AG04450 (cell line): ENCODE data around the gene TTC17. TPM values are rescaled to one million over a fixed set of nuclear protein-coding genes. Genes with fewer than 3 reads are reported as not detected.
A peak's percentile ranks its signal among the peaks of the same experiment; 100 is the strongest.

Experiments used
- CTCF ChIA-PET: fragments of 300-600, 350-600 bp; formaldehyde crosslinking; extraction: SDS; loops from one replicate; lab custom pipeline; 2022; ENCODE audit warnings: antibody characterized with exemption, inconsistent platforms; lab: Charles Lee
- POLR2A ChIA-PET: fragments of 350-600 bp; formaldehyde crosslinking; extraction: SDS; loops from one replicate; lab custom pipeline; 2021; ENCODE audit warnings: antibody characterized with exemption, inconsistent platforms; lab: Yijun Ruan, JAX
- DNase-seq: peaks from one replicate; pipeline ENCODE4 v3.0.0-alpha.2; 2011; ENCODE audit warnings: low read depth, low spot score
- H3K27ac ChIP-seq: one replicate; pipeline ENCODE4 v1.5.1; 2012; ENCODE audit warnings: low read depth, low read length, control low read depth
- H3K27me3 ChIP-seq: one replicate; pipeline ENCODE4 v1.6.0; 2012; ENCODE audit warnings: low read length; ENCODE audit not compliant: control insufficient read depth, insufficient read depth
- H3K4me3 ChIP-seq: 2 replicates; pipeline ENCODE4 v1.5.1; 2011; ENCODE audit warnings: mild to moderate bottlenecking, low read depth, low read length, control low read depth
- H3K9me3 ChIP-seq: 2 replicates; pipeline ENCODE4 v1.5.1; 2012; ENCODE audit warnings: low read length; ENCODE audit not compliant: control insufficient read depth, insufficient read depth
- polyA minus RNA-seq: library from RNA; depleted of rRNA, polyadenylated mRNA; stranded (reverse); fragments of >200 nt; gene quantifications from 2 replicates; pipeline ENCODE4 v1.2.3, GENCODE V29; 2011; rRNA and poly(A)+ RNA removed
- polyA plus RNA-seq: library from polyadenylated mRNA; depleted of rRNA; stranded (reverse); fragments of >200 nt; gene quantifications from 2 replicates; pipeline ENCODE4 v1.2.3, GENCODE V29; 2011; rRNA removed
- TF ChIP-seq, protein P1 (sequence below): IDR thresholded peaks from 2 replicates; pipeline ENCODE4 v1.5.1; 2011; ENCODE audit warnings: low read depth, low read length, control low read depth, inconsistent platforms

Gene TTC17
- polyA plus RNA-seq (98.1 and 111 TPM in 2 replicates), polyA minus RNA-seq (130 and 144 TPM in 2 replicates)

DNA sequence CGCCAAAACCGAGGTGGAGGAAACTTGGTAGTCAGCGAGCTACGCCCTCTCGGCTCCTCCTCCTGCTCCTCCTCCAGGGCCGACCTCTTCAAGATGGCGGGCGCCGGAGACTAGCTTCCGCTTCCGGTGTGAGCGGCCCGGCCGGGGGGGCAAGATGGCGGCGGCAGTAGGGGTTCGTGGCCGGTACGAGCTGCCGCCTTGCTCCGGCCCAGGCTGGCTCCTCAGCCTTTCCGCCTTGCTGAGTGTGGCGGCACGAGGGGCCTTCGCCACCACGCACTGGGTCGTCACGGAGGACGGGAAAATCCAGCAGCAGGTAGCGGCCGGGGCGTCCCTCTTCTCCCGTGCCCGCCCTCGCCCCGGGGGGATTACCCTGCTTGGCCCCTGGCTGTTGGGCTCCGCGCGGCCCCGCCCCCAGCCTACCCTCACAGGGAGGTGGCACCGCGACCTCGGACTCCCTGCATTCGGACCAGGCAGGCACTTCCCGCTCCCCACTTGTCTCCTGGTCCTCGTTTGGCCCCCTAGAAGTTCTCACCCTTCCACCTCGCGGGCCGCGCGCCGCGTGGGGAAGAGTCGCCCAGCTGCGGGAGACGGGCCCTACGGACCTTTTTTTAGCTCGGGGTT, at the start of gene TTC17:
TSS of gene TTC17 (plus strand) at position 120 of the 621 bp plus-strand sequence. CDS start at position 155, 35 bp downstream.
- no peaks in the 10 kb centered on the region; the same call in 1 of the 2 replicates for H3K9me3 ChIP-seq
- TF ChIP-seq, protein P1, sequence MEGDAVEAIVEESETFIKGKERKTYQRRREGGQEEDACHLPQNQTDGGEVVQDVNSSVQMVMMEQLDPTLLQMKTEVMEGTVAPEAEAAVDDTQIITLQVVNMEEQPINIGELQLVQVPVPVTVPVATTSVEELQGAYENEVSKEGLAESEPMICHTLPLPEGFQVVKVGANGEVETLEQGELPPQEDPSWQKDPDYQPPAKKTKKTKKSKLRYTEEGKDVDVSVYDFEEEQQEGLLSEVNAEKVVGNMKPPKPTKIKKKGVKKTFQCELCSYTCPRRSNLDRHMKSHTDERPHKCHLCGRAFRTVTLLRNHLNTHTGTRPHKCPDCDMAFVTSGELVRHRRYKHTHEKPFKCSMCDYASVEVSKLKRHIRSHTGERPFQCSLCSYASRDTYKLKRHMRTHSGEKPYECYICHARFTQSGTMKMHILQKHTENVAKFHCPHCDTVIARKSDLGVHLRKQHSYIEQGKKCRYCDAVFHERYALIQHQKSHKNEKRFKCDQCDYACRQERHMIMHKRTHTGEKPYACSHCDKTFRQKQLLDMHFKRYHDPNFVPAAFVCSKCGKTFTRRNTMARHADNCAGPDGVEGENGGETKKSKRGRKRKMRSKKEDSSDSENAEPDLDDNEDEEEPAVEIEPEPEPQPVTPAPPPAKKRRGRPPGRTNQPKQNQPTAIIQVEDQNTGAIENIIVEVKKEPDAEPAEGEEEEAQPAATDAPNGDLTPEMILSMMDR: no peak
- H3K27ac ChIP-seq: peak within 1 kb of the TSS; percentile 73
- ChIA-PET CTCF (interaction anchor here (0.9 to 2.2 kb wide), 3 partner anchors 47 to 62 kb away, joined by 3 to 10 read pairs (median 3); no protein-coding TSS in a partner anchor), POLR2A (interaction anchor here (0.7 to 1.9 kb wide), 9 partner anchors 8 to 48 kb away, joined by 3 to 27 read pairs (median 6); partner anchors contain the start of gene API5)
- peak; percentile 72 for DNase-seq
- H3K4me3 ChIP-seq: peak within 1 kb of the TSS; percentile 91
- no peaks in the 10 kb centered on the region for H3K27me3 ChIP-seq

DNA sequence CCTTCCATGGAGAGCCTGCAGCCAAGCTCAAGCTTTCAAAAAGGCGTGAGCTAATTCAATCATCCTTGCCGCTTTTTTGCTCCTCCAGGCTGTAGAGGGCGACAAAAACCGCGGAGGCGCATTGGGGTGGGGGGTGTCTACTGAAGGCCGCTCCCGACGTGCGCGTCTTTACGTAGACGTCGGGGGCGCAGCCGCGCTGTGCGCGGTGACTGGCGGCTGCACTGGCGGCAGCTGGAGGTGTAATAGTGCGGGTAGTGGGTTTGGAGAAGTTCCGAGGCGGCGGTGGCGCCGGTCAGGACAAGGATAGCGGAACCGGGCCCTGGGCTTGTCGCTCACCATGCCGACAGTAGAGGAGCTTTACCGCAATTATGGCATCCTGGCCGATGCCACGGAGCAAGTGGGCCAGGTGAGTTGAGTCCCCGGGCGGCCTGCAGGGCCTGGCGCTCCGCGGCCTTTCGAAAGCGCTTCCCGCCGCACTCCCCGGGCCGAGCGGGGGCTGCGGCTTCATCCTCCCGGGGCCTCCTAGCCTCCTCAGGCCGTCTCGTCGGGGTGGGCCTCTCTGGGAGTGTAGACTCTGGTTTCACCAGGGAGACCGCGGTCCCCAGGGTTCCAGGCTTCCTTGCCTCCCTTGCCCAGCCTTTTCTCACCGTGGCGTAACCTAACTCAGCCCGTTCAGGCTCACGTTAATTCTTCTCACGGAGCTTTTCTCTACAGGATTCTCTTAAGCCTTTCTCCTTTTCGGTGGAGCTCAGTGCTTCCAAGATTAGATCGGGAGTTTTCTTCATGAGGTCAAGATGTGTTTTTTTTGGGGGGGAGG, 46.7 kb upstream of the TTC17 start, which contains the start of gene API5:
TSS of gene API5 (plus strand) at position 206 of the 817 bp plus-strand sequence. CDS start at position 338, 132 bp downstream.
- TF ChIP-seq, protein P1: peak; percentile 87
- CTCF ChIA-PET: interaction anchor here (0.5 to 2.8 kb wide), 40 partner anchors 9 to 1651 kb away, joined by 3 to 51 read pairs (median 5); partner anchors contain the start of genes HSD17B12 and TTC17
- POLR2A ChIA-PET: interaction anchor here (0.6 to 1.8 kb wide), 3 partner anchors 47 to 612 kb away, joined by 3 to 8 read pairs (median 4); partner anchors contain the start of gene TTC17
- DNase-seq: peak; percentile 81
- no peaks in the 10 kb centered on the region for H3K9me3 ChIP-seq
- H3K27ac ChIP-seq: peak within 1 kb of the TSS; percentile 78
- H3K27me3 ChIP-seq: no peaks in the 10 kb centered on the region
- H3K4me3 ChIP-seq: peak within 1 kb of the TSS; percentile 97

DNA sequence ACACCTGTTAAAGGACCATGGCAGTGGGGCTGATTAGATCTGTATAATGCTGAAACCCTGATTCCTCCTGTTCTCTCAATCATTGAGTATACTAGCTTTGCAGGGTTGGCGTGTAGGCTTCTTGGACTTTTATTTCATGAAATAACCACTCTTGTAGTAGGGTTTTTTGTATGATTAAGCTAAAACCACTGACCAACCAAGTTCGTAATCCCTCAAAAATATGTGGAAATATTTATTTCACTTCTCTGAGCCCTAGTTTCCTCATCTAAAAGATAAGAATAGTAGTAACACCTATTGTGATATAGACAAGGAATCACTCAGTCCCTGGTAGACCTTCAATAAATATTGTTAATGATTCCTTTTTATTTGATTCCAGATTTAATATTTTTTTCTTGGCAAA, 42.8 kb upstream of the TTC17 start:
- CTCF ChIA-PET: interaction anchor here (1.0 to 1.6 kb wide), 2 partner anchors 33 to 103 kb away, joined by 4 read pairs; no protein-coding TSS in a partner anchor

GRCh38 chr11:43316451-43316850, 42.3 kb upstream of the TTC17 start:
- TF ChIP-seq, protein P1: no peak
- DNase-seq: no peak
- H3K4me3 ChIP-seq: no peak overlapping the region
- H3K27ac ChIP-seq: no peak overlapping the region
- ChIA-PET CTCF (interaction anchor here (1.0 to 1.6 kb wide), 2 partner anchors 33 to 103 kb away, joined by 4 read pairs; no protein-coding TSS in a partner anchor), POLR2A (no interaction called here)
- H3K9me3 ChIP-seq: no peaks in the 10 kb centered on the region
- no peaks in the 10 kb centered on the region for H3K27me3 ChIP-seq

More for the DNA sequence above, 42.8 kb upstream of the TTC17 start:
- Histone ChIP-seq H3K27ac (no peak overlapping the region), H3K27me3 (no peaks in the 10 kb centered on the region), H3K9me3 (no peaks in the 10 kb centered on the region), H3K4me3 (no peak overlapping the region)
- TF ChIP-seq, protein P1: no peak
- POLR2A ChIA-PET: no interaction called here
- no peak for DNase-seq
